Activated CD4-positive, alpha-beta T cell treated with anti-CD3 and anti-CD28 coated beads, Interleukin-2, Interleukin-6, amounts not matched to agents 100 ng/mL and 50 ng/mL, durations not matched to agents 16 hours and 8 hours (primary cell): ENCODE data around the gene RNF167.

ENCODE experiments used
- DNase-seq: peaks from one replicate; pipeline ENCODE4 v3.0.0-alpha.2; 2020

RNF167 gene

DNA sequence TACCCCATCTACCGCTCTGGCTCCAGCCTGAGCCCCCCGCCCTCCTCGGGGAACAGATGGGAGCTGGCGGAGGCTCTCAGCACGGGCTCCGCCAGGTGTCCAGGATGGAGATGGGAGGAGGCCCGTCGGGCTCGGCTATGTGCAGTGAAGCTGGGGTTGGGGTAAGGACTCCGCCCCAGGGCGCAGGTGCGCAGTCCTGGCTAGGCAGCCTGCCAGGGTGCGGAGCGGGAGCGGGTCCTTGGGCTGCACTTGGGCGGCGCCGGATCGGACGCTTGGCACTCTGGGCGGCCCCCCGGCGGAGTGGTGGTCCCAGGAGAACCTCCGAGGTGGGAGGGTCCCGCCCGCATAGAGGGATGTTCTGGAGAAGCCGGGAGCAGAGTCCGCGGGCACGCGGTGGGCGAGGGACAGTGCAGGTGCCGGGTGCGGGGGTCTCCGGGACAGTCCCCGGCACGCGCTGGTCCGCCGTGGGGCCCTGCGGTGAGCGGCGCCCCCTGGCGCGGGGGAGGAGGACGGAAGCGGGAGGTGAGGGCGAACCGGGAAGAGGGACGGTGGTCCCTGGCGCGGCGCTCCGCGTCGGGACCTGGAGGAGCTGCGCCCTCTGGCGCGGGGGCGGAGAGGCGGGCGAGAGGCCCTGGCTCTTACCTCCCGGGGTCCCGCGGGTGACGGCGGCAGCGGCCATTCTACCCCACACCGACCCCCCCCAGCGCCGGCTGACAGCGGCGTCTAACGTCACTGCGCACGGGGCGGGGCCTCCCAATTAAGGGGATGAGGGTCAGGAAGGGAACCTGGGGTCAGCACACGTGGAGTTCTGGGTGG, 47.1 kb downstream of the RNF167 start, which contains the start of gene CAMTA2:
Gene CAMTA2, minus strand, starts transcription at position 725 of the 816 bp plus-strand sequence. CDS start 1,453 bp downstream, outside the sequence.
- DNase-seq: peak; percentile 92

DNA sequence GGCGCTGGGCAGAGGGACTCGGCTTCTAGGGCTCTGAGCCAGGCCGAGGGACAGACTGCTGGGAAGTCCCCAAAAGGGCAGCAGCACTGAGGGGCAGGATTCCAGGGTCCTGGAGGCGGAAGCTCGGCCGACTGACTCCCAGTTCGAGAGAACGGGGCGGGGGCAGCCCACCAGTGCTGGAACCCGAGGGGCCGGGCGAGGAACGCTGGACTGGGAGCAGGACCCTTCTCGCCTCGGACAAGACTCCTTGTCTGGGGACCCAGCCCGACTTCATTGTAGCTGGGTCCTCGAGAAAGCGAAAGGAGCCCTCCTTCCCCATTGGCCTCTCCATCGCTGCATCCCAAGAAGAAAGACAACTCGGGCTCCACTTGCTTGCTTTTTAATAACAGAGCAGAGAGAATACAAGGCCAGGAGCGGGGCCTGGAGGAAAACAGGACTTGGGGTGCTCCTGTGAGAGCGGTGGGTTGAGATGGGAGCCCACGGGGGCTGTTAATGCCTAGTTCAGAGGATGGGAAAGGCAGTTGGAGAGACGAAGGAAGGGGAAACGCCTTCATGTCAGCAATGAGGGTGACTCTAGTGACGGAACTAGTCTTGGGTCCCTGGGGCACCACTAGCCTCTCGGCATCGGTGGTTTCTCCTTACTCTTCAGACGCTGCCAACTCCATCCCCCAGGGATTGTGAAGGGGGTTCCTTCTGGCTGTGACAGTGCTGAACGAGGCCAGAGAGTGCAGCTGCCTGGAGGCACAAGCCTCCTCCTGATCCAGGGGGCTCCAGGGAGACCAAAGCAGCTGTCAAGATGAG, 47.9 kb downstream of the RNF167 start:
- DNase-seq: no peak

DNA sequence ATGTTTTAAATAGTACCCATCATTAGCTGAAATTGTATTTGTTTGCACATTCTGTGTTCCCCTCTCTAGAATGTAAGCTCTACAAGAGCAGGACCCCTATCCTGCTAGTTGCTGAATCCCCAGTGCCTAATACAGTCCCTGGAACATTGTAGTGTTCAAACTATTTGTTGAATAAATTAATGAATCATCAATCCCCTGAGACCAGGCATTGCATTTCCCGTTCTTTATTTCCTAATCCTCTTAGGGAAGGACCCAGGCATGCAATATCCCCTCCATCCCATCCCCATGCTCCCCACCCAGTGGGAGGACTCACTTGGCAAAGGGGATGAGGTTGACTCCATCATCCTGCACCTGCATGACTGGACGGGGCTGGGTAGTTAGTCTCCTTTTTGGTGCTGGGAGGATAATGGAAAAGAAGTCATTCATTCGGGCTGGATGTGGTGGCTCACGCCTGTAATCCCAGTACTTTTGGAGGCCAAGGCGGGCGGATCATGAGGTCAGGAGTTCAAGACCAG, 54.1 kb downstream of the RNF167 start:
- DNase-seq: no peak
